ENCODE results near the gene CDR2L.
A peak's percentile ranks its signal among the peaks of the same experiment; 100 is the strongest.

CDR2L gene

GRCh38 chr17:74987418-74987908 is at the start of gene CDR2L:
TSS of gene CDR2L (plus strand) at chr17:74987632. CDS start at chr17:74988044, 412 bp downstream.
- DNase-seq (ENCODE audit: low read depth), result peak; percentile 85

DNA sequence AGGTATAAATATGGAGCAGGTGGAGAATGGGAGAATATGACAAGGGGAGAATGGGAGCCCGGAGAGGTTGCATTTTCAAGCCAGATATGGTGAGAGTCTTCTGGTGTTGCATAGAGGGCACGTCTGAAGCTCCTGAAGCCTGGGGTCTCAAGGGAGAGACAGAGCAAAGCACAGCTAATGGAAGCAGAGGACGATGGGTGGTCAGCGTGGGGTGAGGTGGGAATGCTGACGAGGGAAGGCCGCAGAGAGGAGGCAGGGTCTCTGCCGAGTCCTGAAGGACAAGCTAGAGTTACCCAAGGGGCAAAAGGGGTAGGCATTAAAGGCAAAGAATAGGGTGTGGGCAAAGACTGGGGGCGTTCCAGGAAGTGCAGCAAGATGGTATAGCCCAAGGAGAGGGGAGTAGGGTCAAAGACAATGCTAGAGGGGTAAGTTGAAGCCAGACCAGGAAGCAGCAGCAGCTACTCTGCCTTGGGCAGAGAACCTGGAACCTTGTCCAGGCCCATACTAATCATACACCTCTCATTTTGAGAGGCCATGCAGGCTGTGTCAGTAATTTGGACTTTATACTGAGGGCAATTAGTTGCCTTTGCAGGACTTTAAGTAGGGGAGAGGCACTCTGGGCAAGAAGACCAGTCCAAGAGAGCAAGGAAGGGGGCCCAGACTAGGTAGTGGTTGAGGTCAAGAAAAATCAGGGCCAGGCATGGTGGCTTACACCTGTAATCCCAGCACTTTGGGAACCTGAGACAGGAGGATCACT is 49.1 kb upstream of the CDR2L start:
- no peak for DNase-seq (ENCODE audit: low read depth)

DNA sequence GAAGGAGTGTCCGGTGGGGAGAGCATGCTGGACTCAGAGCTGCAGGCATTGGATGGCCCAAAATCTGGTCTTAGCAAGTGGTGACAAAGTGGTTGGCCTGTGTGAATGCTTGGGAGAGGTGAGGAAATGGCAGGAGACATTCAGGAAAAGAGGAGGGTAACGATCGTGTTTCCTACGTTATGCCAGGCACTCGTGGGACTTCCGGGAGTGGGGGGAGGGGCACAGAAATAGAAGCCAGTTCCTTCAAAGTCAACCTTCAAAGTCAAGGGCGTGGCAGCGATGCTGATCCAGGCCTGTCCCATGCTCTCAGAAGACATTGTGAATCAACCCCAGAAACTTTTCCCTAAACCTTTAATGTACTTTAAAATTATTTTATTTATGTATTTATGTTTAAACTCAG is 47.9 kb upstream of the CDR2L start:
- no peak for DNase-seq (ENCODE audit: low read depth)

DNA sequence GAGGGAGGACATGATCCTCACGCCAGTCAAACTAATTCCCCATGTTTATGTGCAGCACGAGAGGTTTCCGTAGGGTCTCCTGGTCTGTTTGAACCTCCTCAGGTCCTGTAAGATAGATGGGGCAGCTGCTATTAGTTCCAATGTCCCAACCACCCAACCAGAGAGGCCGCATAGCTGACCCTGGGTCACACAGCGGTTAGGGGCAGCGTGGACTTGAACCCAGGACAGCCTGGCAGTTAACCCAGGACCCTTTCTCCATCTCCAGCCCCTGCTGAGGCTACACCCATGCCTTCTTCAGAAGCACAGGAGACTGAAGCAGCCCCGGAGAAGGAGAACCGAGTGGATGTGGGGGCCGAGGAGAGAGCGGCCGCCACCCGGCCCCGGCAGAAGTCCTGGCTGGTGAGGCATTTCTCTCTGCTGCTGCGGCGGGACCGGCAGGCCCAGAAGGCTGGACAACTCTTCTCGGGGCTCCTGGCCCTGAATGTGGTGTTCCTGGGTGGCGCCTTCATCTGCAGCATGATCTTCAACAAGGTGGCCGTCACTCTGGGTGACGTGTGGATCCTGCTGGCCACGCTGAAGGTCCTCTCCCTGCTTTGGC is 46.2 kb upstream of the CDR2L start:
- no peak for DNase-seq (ENCODE audit: low read depth)

DNA sequence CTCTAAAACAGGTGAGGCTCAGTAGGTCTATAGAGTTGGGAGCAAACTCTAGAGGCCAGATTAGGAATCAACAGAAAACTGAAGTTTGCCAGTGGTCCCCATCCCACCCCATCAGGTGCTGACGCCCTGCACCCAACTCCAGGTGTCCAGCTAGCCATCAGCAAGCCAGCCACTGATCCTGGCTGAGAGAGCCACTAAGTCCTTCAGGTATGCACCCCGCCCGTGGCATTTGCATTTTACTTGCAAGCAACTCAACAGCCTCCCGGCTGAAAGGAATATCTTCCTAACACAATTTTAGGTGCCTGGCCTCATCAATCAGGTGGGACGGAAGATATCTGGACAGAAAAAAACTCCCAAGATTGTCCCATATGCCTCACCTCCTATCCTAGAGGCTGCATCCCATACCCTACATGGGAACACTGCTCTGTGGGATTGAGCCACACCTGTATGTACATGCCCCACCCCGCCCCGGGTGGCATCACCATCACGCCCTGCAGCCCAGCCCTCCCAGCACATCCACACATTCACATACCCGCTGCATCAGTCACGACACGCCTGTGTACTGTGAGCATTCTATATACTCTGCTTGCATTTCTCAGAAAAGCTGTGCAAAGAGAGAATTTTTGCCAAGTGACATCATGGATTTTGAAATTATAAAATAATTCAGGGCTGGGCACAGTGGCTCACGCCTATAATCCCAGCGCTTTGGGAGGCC is 43.5 kb upstream of the CDR2L start:
- DNase-seq (ENCODE audit: low read depth), result no peak

DNA sequence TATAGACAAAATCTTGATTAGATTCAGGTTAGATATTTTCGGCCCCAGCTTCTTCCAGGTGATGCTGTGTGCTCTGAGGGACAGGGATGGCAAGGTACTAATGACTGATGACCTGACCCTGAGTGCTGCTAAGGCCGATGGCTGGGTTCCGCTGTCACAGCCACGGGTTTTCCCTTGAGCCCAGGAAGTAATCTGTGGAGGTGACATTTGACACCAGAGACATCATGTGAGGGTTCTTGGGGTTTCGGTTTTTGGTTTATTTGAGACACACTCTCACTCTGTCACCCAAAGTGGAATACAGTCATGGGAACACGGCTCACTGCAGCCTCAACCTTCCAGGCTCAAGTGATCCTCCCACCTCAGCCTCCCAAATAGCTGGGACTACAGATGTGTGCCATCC is 41.9 kb upstream of the CDR2L start:
- DNase-seq (ENCODE audit: low read depth), result no peak

DNA sequence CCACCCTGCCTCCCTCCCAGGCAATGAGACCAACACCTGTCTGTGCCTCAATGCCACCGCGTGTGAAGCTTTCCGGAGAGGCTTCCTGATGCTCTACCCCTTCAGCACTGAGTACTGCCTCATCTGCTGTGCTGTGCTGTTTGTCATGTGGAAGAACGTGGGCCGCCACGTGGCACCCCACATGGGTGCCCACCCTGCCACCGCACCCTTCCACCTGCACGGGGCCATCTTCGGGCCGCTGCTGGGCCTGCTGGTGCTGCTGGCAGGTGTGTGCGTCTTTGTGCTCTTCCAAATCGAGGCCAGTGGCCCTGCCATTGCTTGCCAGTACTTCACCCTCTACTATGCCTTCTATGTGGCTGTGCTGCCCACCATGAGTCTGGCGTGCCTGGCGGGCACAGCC is 40.8 kb upstream of the CDR2L start:
- DNase-seq (ENCODE audit: low read depth), result no peak

- no peak for DNase-seq (ENCODE audit: low read depth)
Observed at GRCh38 chr17:74947041-74947754, 40.2 kb upstream of the CDR2L start.

GRCh38 chr17:74949455-74950115 is 37.8 kb upstream of the CDR2L start:
- no peak for DNase-seq (ENCODE audit: low read depth)

- DNase-seq (ENCODE audit: low read depth), result no peak
Observed at GRCh38 chr17:74950207-74950606, 37.2 kb upstream of the CDR2L start.

- DNase-seq (ENCODE audit: low read depth), result no peak
Observed at GRCh38 chr17:74951065-74951464, 36.4 kb upstream of the CDR2L start.

DNA sequence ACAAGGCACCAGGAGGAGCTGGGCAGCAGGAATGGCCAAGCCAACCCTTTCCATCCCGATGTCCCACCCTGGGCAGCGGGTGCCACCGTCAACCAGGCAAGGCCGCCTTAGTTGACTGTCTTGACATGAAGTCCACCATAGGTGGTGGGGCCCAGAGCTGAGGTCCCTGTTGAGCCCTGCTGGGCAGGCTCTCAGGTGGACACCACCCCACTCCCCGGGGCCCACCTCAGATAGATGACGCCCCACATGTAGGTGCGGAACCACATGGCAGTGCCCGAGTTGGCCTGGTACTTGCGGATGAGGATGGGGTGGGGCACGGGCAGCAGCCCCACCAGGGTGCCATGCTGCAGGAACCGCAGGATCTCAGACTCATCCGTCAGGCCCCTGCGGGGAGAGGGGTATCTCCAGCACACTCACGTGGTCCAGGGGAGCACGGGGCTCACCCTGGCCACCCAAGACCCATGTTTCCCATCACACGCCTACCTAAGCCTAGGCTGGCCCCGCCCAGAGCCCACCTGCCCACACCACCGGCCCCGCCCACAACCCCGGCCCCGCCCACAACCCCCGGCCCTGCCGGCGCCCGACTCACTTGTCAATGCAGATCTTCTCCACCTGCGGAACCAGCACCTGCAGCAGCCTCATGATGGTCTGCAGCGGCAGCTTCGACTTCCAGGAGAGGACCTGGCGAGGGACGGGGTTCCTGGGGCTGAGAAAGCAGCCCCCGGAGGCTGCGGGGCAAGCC is 35.6 kb upstream of the CDR2L start:
- DNase-seq (ENCODE audit: low read depth), result no peak

- no peak for DNase-seq (ENCODE audit: low read depth)
Observed at GRCh38 chr17:74952431-74953133, 34.9 kb upstream of the CDR2L start.

DNA sequence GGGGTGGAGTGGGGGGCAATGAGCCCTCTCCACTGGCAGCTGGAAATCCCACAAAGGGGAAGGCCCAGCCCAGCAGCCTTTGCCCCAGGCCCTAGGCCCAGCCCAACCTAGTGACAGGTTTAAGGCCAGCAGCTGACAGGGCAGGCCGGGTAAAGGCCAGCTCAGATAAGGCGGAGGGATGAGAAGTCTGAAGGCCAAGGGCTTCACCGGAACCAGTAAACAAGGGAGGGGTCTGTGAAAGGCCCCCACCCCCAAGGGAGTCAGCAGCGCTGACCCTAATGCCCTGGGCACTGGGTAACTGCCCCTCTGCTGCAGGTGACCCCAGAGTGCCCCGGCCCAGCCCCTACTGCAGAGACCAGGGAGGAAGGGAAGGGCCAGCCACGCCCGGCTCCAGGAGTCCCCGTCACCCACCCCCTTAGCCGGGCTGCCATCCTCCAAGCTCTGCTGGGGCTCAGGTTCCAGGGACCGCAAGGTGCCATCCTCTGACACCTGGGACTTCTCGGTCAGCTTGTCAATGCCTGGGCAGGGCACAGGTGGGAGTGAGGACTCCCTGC is 34.2 kb upstream of the CDR2L start:
- no peak for DNase-seq (ENCODE audit: low read depth)

- DNase-seq (ENCODE audit: low read depth), result no peak
Observed at GRCh38 chr17:74954115-74954514, 33.3 kb upstream of the CDR2L start.

GRCh38 chr17:74954665-74955421 is 32.6 kb upstream of the CDR2L start:
- no peak for DNase-seq (ENCODE audit: low read depth)

GRCh38 chr17:74956093-74956492 is 31.3 kb upstream of the CDR2L start:
- DNase-seq (ENCODE audit: low read depth), result no peak

GRCh38 chr17:74957935-74958740 is 29.3 kb upstream of the CDR2L start:
- DNase-seq (ENCODE audit: low read depth), result peak; percentile 60

Data from activated T-helper 1 cell treated with Interleukin-2 at 50 U/mL for 16 hours (primary cell).